Adrenal gland (tissue), 12 donors: Measurements from ENCODE around the gene EYS. TPM values are rescaled to one million over a fixed set of nuclear protein-coding genes. Genes with fewer than 3 reads are reported as not detected.

ENCODE experiments used
- DNase-seq, 7 donors: peaks; one replicate each; pipeline ENCODE4 v3.0.0-alpha.2; 2019 to 2020
- H3K27ac ChIP-seq, 5 donors: fragments of 200-600 bp; sonication (generic) in 4 of 5; 1 replicate in 3 of 5; 2 replicates in 2 of 5; pipeline versions ENCODE4 v1.5.1 to v1.8.0; 2016 to 2020; ENCODE audit warnings: mild to moderate bottlenecking in 1 of 5
- H3K27me3 ChIP-seq: fragments of 200-600 bp; 2 replicates; pipeline ENCODE4 v1.8.0; 2021
- H3K36me3 ChIP-seq, 2 donors: fragments of 200-600 bp; replicated peaks in 1 of 2; 1 replicate in 1 of 2; 2 replicates in 1 of 2; pipeline versions ENCODE4 v1.5.1 to v1.8.0; 2018 to 2022
- H3K4me1 ChIP-seq, 2 donors: fragments of 200-600 bp; replicated peaks in 1 of 2; 1 replicate in 1 of 2; 2 replicates in 1 of 2; pipeline versions ENCODE4 v1.5.1 to v1.8.0; 2018 to 2021
- H3K4me3 ChIP-seq, 4 donors: fragments of 200-600 bp; sonication (generic) in 3 of 4; one replicate each; pipeline ENCODE4 v1.5.1; 2016 to 2018
- H3K9me3 ChIP-seq, 3 donors: fragments of 200-600 bp; sonication (generic) in 1 of 3; replicated peaks in 1 of 3; 1 replicate in 2 of 3; 2 replicates in 1 of 3; pipeline versions ENCODE4 v1.5.1 to v1.8.0; 2016 to 2021
- POLR2A ChIP-seq, 2 donors: fragments of 450-650 bp; IDR thresholded peaks; one replicate each; pipeline ENCODE4 v1.6.1; 2017; ENCODE audit warnings: antibody characterized with exemption in 2 of 2, mild to moderate bottlenecking in 2 of 2, moderate library complexity in 1 of 2
- WGBS, 4 donors: extraction: QIAGEN DNeasy Blood & Tissue Kit in 2 of 4; methylation state at CpG; one replicate each; pipeline versions ENCODE4 v1.1.5 to v1.1.7; 2013 to 2017; 5-methylcytosine and 5-hydroxymethylcytosine counted together
- intact Hi-C, 2 donors: fragments of 100-400 bp; cut with DNase I; formaldehyde crosslinking; loops; one replicate each; pipeline versions ENCODE4 v1.14.1 to v1.15.0; 2022 to 2023
- polyA plus RNA-seq, 3 donors: library from polyadenylated mRNA; stranded (reverse); fragments of 200-250 nt in 2 of 3; fragments of 350-450 nt in 1 of 3; fragmentation: Illumina TruSeq in 1 of 3; extraction: RNeasy Lipid Tissue Mini Kit (QIAGEN cat#74804) in 1 of 3; gene quantifications; one replicate each; pipeline ENCODE4 v1.2.3, GENCODE V29; 2013 to 2014
- total RNA-seq, 9 donors: library from RNA; depleted of rRNA in 4 of 9; stranded (reverse); fragments of >200 nt in 4 of 9; fragments of 120-200 nt in 1 of 9; fragmentation: NEBNext Ultra II Directional in 1 of 9; extraction: Animal tissue kit (Norgen Biotek cat#: 25700) in 1 of 9; gene quantifications; one replicate each; pipeline versions ENCODE4 v1.1.0 to v1.2.4, GENCODE V29; 2013 to 2023
- TF ChIP-seq, protein P1 (sequence below), 6 experiments: fragments of 450-650 bp in 4 of 6; fragments of 200-600 bp in 2 of 6; sonication (generic) in 1 of 6; IDR thresholded peaks; 1 replicate in 5 of 6; 2 replicates in 1 of 6; pipeline versions ENCODE4 v1.5.1 to v1.8.0; 2016 to 2021; ENCODE audit warnings: antibody characterized with exemption in 6 of 6, mild to moderate bottlenecking in 2 of 6, moderate library complexity in 1 of 6
- donor health status: healthy with polysubstance abuse.
- donor health status: Bipolar disorder and iron deficiency.
- donor health status: DM: yes; HTN: yes; CAD: no.
- donor health status: DM: no; HTN: no; CAD: no.
- donor health status: DM: no; HTN: no; CAD: no.
- donor health status: DM: yes; HTN: yes; CAD: no.

EYS gene
- total and polyA plus RNA-seq, 12 donors, result 0.03 to 3.1 (median 0.18) TPM; not detected in 7

DNA sequence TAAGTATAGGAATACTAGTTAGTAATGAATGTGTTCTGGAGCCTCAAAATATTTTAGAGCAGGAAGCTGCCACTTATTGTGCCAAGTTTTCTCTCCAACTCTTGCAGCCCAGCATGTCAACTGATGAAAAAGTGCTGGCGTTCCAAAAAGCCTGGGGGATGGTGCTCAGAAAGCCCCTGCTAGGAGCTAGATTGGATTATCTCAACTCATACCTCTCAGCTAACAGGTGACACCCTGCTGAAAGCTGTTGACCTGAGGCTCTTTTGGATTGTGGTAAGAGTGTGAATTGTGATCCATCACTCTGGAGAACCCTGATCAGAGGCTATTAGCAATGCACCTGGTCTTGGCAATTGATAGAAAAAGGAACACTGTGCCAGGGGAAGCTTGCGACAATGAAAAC lies 580.4 kb downstream of the EYS start:
- no peak overlapping the region for H3K4me3 ChIP-seq
- no peaks in the 10 kb centered on the region for H3K36me3 ChIP-seq
- TF ChIP-seq, protein P1, sequence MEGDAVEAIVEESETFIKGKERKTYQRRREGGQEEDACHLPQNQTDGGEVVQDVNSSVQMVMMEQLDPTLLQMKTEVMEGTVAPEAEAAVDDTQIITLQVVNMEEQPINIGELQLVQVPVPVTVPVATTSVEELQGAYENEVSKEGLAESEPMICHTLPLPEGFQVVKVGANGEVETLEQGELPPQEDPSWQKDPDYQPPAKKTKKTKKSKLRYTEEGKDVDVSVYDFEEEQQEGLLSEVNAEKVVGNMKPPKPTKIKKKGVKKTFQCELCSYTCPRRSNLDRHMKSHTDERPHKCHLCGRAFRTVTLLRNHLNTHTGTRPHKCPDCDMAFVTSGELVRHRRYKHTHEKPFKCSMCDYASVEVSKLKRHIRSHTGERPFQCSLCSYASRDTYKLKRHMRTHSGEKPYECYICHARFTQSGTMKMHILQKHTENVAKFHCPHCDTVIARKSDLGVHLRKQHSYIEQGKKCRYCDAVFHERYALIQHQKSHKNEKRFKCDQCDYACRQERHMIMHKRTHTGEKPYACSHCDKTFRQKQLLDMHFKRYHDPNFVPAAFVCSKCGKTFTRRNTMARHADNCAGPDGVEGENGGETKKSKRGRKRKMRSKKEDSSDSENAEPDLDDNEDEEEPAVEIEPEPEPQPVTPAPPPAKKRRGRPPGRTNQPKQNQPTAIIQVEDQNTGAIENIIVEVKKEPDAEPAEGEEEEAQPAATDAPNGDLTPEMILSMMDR (IDR thresholded peaks at IDR 0.05), result no peak
- TF ChIP-seq POLR2A (IDR thresholded peaks at IDR 0.05), result no peak
- H3K9me3 ChIP-seq, result peaks cover 0 to 4% (median 0%) of the 10 kb centered on the region in 3 donors
- H3K27me3 ChIP-seq, result no peaks in the 10 kb centered on the region
- 81 to 91% (median 83%) methylated on average over 2 of the region's 2 CpGs for WGBS, 4 donors
- no peaks in the 10 kb centered on the region for H3K4me1 ChIP-seq
- no peak overlapping the region for H3K27ac ChIP-seq
- DNase-seq, result no peak
- intact Hi-C loops, result no loop called here

DNA sequence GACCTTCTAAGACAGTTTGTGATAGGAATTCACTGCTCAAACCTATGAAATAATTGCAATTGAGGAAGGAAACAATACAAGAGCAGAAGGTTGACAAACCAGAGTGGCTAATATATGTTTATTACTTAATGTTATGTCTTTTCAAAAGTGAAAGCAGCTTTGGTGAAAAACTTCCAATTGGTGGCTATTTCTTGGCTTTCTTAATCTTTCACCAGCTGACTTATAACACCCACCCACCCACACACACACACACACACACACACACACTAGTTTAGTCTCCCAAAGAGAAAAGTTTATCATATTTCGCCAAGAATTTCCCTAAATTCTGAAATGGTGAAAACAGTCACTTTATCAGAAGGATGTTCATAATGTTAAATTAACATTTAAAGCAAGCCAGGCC lies 583.5 kb downstream of the EYS start:
- intact Hi-C loops, result no loop called here
- Histone ChIP-seq H3K4me1 (no peaks in the 10 kb centered on the region), H3K27ac (no peak overlapping the region), H3K4me3 (no peak overlapping the region), H3K9me3 (peaks cover 0 to 5% (median 0%) of the 10 kb centered on the region in 3 donors), H3K27me3 (no peaks in the 10 kb centered on the region), H3K36me3 (no peaks in the 10 kb centered on the region)
- no peak for DNase-seq
- TF ChIP-seq POLR2A (IDR thresholded peaks at IDR 0.05), result no peak
- TF ChIP-seq, protein P1 (IDR thresholded peaks at IDR 0.05), result no peak
- WGBS, 4 donors, result 54 to 77% (median 70%) methylated on average over 1 of the region's 1 CpG

DNA sequence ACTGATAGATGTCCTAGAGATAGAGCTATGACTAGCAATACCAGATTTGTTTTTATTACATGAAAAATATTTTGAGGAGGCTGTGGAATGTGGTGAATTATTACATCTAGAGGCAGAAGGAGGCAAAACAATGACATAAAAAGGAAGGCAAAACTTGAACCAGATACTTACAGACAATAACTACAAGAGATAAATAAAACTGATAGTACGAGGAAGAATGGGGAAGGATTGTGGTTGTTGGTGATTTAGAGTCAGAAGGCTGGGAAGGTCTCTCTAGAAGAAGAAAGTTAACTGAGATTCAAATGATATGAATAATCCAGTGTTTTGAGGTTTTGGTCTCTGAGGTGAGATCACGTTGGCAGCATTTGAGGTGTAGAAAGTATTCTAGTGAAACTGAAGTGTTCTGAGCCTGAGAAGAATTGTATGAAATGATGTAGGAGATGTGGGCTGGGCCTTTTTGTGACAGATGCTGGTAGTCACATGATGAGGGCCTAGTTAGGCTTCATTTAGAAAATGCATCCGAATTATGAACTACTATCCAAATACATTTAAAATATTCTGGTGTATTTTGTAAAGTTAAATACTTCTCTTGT lies 589.1 kb downstream of the EYS start:
- Histone ChIP-seq H3K27ac (no peak overlapping the region), H3K36me3 (no peaks in the 10 kb centered on the region), H3K4me1 (no peaks in the 10 kb centered on the region), H3K4me3 (no peak overlapping the region), H3K9me3 (peaks cover 0 to 5% (median 0%) of the 10 kb centered on the region in 3 donors), H3K27me3 (no peaks in the 10 kb centered on the region)
- intact Hi-C loops, result no loop called here
- 76 to 87% (median 81%) methylated on average over 3 of the region's 3 CpGs for WGBS, 4 donors
- no peak for DNase-seq
- TF ChIP-seq POLR2A (IDR thresholded peaks at IDR 0.05), result no peak
- TF ChIP-seq, protein P1 (IDR thresholded peaks at IDR 0.05), result no peak

DNA sequence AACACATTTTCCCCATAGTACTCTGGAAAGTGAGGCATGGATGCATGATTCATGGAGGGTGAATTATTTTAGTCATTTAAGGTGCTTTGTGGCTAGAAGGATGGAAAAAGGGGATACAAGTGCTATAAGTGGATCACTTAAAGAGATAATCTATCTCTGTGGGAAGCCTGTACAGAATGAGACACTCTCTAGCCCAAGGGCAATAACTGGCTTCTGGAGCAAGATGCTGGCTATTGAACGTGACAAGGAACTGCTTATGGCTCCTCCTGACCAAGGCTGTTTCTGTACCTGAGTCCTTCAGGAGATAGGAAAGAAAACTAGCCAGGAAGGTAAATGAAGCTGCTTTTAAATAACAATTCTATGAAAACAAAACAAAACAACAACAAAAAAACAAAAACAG lies 590.7 kb downstream of the EYS start:
- H3K4me3 ChIP-seq, result no peak overlapping the region
- no peak for DNase-seq
- WGBS, 4 donors, result 41 to 63% (median 58%) methylated on average over 1 of the region's 1 CpG; no CpG with 5 or more reads in 1 of the 4 donors
- no peak overlapping the region for H3K27ac ChIP-seq
- no peaks in the 10 kb centered on the region for H3K9me3 ChIP-seq
- intact Hi-C loops, result no loop called here
- no peaks in the 10 kb centered on the region for H3K4me1 ChIP-seq
- TF ChIP-seq, protein P1 (IDR thresholded peaks at IDR 0.05), result no peak
- no peak for TF ChIP-seq POLR2A (IDR thresholded peaks at IDR 0.05)
- H3K27me3 ChIP-seq, result no peaks in the 10 kb centered on the region
- no peaks in the 10 kb centered on the region for H3K36me3 ChIP-seq
